Stimulated activated CD8-positive, alpha-beta memory T cell treated with anti-CD3 and anti-CD28 coated beads, Interleukin-4, amount 100 ng/mL, for 24 hours (primary cell): ENCODE measurements around the gene TYMS.
A peak's percentile ranks its signal among the peaks of the same experiment; 100 is the strongest.

ENCODE experiments used
- DNase-seq: peaks from one replicate; pipeline ENCODE4 v3.0.0-alpha.2; 2020; ENCODE audit warnings: low read depth

The TYMS gene

DNA sequence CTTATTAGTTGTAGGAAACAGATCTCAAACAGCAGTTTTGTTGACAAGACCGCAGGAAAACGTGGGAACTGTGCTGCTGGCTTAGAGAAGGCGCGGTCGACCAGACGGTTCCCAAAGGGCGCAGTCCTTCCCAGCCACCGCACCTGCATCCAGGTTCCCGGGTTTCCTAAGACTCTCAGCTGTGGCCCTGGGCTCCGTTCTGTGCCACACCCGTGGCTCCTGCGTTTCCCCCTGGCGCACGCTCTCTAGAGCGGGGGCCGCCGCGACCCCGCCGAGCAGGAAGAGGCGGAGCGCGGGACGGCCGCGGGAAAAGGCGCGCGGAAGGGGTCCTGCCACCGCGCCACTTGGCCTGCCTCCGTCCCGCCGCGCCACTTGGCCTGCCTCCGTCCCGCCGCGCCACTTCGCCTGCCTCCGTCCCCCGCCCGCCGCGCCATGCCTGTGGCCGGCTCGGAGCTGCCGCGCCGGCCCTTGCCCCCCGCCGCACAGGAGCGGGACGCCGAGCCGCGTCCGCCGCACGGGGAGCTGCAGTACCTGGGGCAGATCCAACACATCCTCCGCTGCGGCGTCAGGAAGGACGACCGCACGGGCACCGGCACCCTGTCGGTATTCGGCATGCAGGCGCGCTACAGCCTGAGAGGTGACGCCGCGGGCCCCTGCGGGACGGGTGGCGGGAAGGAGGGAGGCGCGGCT is at the start of gene TYMS:
Gene TYMS, plus strand, starts transcription at position 343 of the 690 bp plus-strand sequence. Its CDS starts 90 bp downstream, at position 433.
- DNase-seq = peak; percentile 22

DNA sequence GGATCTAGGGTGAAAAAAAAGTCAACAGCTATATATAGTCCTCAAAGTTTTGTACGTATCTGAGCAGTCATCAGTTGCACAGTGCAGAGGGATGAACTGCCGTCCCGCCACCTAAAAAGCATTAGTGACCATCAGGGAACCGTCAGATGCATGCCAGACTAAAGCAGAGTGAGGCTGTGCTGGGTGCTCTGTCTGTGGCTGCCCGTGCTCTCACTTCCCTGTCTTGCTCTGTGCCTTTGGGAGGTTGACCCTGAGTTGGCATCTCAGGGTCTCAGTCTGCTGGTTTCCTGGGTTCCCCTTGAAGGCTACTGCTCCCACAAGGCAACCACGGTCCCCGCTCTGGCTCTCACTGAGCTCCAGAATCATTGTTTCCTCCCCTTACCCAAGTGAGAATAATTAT is 49.5 kb upstream of the TYMS start:
- no peak for DNase-seq

- DNase-seq = no peak
Observed at GRCh38 chr18:610214-610928, 47.1 kb upstream of the TYMS start.

DNA sequence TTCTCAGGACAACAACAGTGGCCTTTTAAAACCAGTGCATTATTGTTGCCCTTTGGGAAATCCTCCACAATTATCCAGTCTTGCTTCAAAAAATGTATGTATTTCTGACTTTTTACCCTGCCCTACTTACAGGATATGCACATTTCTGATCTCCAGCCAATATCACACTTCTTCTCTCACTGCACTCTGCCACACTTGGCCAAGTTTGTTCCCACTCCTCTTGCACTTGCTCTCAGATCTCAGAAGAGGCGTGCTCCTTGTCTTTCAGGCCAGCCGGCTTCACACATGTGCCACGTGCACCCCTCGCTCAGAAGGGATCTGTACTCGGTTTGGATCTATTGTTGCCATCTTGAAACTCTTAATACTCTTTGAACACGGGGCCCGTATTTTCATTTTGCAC is 45.3 kb upstream of the TYMS start:
- no peak for DNase-seq

DNA sequence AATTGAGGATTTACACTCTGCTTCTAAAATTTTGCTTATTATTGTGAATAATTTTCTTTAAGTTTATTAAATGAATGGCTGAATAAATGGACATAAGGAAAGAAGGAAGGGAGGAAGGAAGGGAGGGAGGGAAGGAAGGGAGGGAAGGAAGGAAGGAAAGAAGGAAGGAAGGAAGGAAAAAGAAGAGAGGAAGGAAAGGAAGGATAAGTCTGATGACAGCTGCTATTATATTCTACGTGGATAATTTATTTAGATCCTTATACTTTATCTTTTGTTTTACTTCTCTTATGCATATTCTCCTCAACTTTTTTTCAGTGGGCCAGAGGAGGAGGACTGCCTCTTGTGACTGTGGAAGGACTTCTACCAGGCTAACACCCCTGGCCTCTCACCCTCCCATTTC is 43.3 kb upstream of the TYMS start:
- no peak for DNase-seq

DNA sequence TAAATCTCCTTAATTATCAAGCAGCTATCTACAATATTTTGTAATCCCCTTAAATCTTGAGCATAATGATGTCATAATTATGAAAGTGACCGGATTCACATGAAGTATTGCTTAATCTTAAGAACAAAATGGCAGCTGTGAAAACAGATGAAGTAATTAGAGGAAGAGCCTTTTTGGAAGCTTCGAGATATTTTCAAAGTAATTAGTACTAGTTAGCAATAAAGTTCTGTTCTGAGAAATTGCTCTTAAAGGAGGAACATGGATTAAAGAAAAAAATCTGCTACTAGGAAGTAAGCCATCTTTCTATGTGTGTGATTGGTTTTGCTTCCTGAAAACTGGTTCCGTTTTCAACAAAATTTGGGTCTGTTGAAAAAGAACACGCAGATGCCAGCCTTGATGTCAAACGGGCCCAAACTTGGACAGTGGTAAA is 42.3 kb upstream of the TYMS start:
- no peak for DNase-seq

GRCh38 chr18:615773-616172 is 41.7 kb upstream of the TYMS start:
- DNase-seq = no peak

GRCh38 chr18:616380-616995 is 41.0 kb upstream of the TYMS start:
- no peak for DNase-seq

- DNase-seq = no peak
Observed at GRCh38 chr18:617970-618504, 39.4 kb upstream of the TYMS start.

GRCh38 chr18:618618-619017 is 38.8 kb upstream of the TYMS start:
- no peak for DNase-seq

- no peak for DNase-seq
Observed at GRCh38 chr18:621291-622043, 36.0 kb upstream of the TYMS start.

GRCh38 chr18:622289-622688 is 35.2 kb upstream of the TYMS start:
- DNase-seq = no peak

- DNase-seq = peak; percentile 26
Observed at GRCh38 chr18:623761-624620, 33.5 kb upstream of the TYMS start.

- DNase-seq = no peak
Observed at GRCh38 chr18:627231-627630, 30.2 kb upstream of the TYMS start.

DNA sequence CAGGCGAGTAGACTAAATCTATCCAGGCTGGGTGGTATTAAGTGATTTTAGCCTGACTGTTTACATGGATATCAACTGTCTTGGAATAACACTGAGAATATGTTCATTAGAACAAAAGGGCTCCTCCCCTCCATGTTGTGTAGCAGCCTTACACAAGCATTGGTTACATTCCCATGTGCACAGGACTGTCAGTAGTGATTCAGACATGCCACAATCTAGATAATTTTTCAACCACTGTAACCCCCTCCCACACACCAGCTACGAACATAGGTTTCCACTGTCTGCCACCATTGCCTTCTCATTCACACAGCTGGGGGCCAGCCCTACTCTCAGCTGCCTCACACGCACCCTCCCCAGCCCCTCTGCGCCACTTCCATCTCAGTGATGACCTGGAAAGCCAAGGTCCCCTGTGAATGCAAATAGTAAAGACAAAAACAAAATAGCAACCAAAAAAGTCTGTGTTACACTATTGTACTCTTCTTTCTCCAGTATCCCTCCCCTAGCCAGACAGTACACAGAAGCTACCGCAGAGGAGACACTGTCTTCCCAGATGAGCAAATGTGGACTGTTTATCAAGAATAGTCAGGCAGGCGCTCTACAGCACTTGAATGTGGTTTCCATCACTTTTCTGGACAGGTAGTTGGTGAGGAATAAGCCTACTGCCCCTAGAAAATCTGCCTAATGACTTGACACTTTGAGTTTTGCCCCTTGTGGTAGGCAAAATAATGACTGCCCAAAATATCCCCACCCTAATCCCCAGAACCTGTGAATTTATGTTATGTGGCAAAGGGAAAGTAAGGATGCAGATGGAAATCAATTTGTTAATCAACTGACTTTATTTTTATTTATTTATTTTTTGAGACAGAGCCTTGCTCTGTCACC is 27.9 kb upstream of the TYMS start:
- peak; percentile 9 for DNase-seq

GRCh38 chr18:631560-631959 is 25.9 kb upstream of the TYMS start:
- DNase-seq = no peak

- no peak for DNase-seq
Observed at GRCh38 chr18:634551-635045, 22.9 kb upstream of the TYMS start.

DNA sequence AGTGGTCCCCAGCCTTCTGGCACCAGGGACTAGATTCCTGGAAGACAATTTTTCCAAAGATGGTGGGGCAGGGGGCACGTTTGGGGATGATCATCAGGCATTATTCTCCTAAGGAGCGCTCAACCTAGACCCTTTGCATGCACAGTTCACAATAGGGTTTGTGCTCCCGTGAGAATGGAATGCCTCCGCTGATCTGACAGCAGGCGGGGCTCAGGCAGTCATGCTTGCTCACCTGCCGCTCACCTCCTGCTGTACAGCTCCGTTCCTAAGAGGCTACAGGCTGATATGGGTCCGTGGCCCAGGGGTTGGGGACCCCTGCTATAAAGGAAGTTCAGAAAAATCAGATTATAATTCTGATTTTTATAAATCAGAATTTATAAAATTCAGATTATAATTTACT is 22.3 kb upstream of the TYMS start:
- no peak for DNase-seq

- no peak for DNase-seq
Observed at GRCh38 chr18:641224-641623, 16.2 kb upstream of the TYMS start.

- DNase-seq = no peak
Observed at GRCh38 chr18:644395-645004, 13.0 kb upstream of the TYMS start.
